H1 (cell line): ENCODE measurements around the gene TNFRSF1A. TPM values are rescaled to one million over a fixed set of nuclear protein-coding genes. Genes with fewer than 3 reads are reported as not detected.
A peak's percentile ranks its signal among the peaks of the same experiment; 100 is the strongest.

Source experiments
- CTCF ChIA-PET: fragments of 300-600 bp; sonication (Branson Sonifier 250); formaldehyde crosslinking; loops from one replicate; lab custom pipeline; 2021; ENCODE audit not compliant: partially characterized antibody; lab: Charles Lee
- POLR2A ChIA-PET: fragments of 300-600 bp; sonication (Branson Sonifier 250); formaldehyde crosslinking; loops from one replicate; lab custom pipeline; 2021; ENCODE audit warnings: inconsistent platforms; ENCODE audit not compliant: partially characterized antibody; lab: Charles Lee
- DNase-seq, 2 experiments: peaks; one replicate each; pipeline versions ENCODE4 v3.0.0 to v3.0.0-alpha.2; 2010 to 2022; ENCODE audit warnings: low spot score in 2 of 2, low read depth in 1 of 2, mixed read lengths in 1 of 2
- FAIRE-seq: peaks from 2 replicates; lab custom pipeline; 2011; peaks lifted over from hg19 to GRCh38; lab: Jason Lieb, UNC
- H2AFZ ChIP-seq: 2 replicates; pipeline ENCODE4 v1.8.1; 2012; ENCODE audit warnings: low read length, inconsistent platforms
- H2AK5ac ChIP-seq: 2 replicates; pipeline ENCODE4 v1.6.1; 2013; ENCODE audit warnings: low read depth, low read length
- H2BK120ac ChIP-seq: replicated peaks from 2 replicates; pipeline ENCODE3; 2013; ENCODE audit warnings: low read depth, low read length, inconsistent platforms
- H2BK12ac ChIP-seq: 2 replicates; pipeline ENCODE4 v1.6.1; 2013; ENCODE audit warnings: low read depth, low read length
- H2BK15ac ChIP-seq: 2 replicates; pipeline ENCODE4 v1.6.1; 2013; ENCODE audit warnings: low read length
- H2BK20ac ChIP-seq: 2 replicates; pipeline ENCODE4 v1.6.1; 2013; ENCODE audit warnings: low read length
- H2BK5ac ChIP-seq: 2 replicates; pipeline ENCODE4 v1.6.1; 2013; ENCODE audit warnings: low read depth, low read length
- H3K14ac ChIP-seq: 2 replicates; pipeline ENCODE4 v1.6.1; 2013; ENCODE audit warnings: inconsistent platforms; ENCODE audit not compliant: insufficient read length
- H3K18ac ChIP-seq: 2 replicates; pipeline ENCODE4 v1.6.1; 2013; ENCODE audit warnings: low read length; ENCODE audit errors: extremely low read depth
- H3K23ac ChIP-seq: 2 replicates; pipeline ENCODE4 v1.6.1; 2013; ENCODE audit warnings: inconsistent platforms; ENCODE audit not compliant: insufficient read length
- H3K23me2 ChIP-seq: 2 replicates; pipeline ENCODE4 v1.6.1; 2013; ENCODE audit warnings: low read depth, low read length
- H3K27ac ChIP-seq: 2 replicates; pipeline ENCODE4 v1.6.1; 2011; ENCODE audit warnings: low read depth, low read length, inconsistent platforms
- H3K27me3 ChIP-seq, 4 experiments: replicated peaks in 1 of 4; 1 replicate in 1 of 4; 2 replicates in 3 of 4; pipeline versions ENCODE4 v1.6.1 to v1.8.1; 2011 to 2013; ENCODE audit warnings: low read length in 3 of 4, mild to moderate bottlenecking in 3 of 4, inconsistent platforms in 2 of 4, mixed read lengths in 2 of 4, moderate library complexity in 1 of 4; ENCODE audit not compliant: control insufficient read depth in 3 of 4, insufficient read depth in 3 of 4; ENCODE audit errors: extremely low read depth in 1 of 4
- H3K36me3 ChIP-seq, 4 experiments: 2 replicates each; pipeline versions ENCODE4 v1.6.1 to v1.8.1; 2011 to 2013; ENCODE audit warnings: mild to moderate bottlenecking in 4 of 4, low read length in 3 of 4, moderate library complexity in 2 of 4, control low read depth in 1 of 4, inconsistent platforms in 1 of 4; ENCODE audit not compliant: insufficient read depth in 4 of 4, control insufficient read depth in 2 of 4
- H3K4ac ChIP-seq: replicated peaks from 2 replicates; pipeline ENCODE3; 2013; ENCODE audit warnings: low read length, low read depth, mixed read lengths, inconsistent platforms; ENCODE audit not compliant: insufficient read length
- H3K4me1 ChIP-seq, 4 experiments: replicated peaks in 1 of 4; 1 replicate in 1 of 4; 2 replicates in 3 of 4; pipeline versions ENCODE4 v1.6.1 to v1.8.1; 2011 to 2013; ENCODE audit warnings: low read length in 3 of 4, inconsistent platforms in 2 of 4, mixed read lengths in 1 of 4; ENCODE audit not compliant: insufficient read depth in 4 of 4, control insufficient read depth in 3 of 4
- H3K4me2 ChIP-seq, 2 experiments: 2 replicates each; pipeline versions ENCODE4 v1.6.1 to v1.8.1; 2011 to 2013; ENCODE audit warnings: low read depth in 2 of 2, low read length in 2 of 2, control low read depth in 1 of 2, inconsistent platforms in 1 of 2, mild to moderate bottlenecking in 1 of 2; ENCODE audit not compliant: insufficient read depth in 1 of 2
- H3K4me3 ChIP-seq, 4 experiments: fragments of 200-600, 300-600 bp in 1 of 4; sonication (generic), shearing (Covaris generic), sonication (Bioruptor Twin) in 1 of 4; 2 replicates each; pipeline versions ENCODE4 v1.5.1 to v1.8.1; 2011 to 2016; ENCODE audit warnings: low read length in 4 of 4, low read depth in 3 of 4, control low read depth in 2 of 4, inconsistent platforms in 2 of 4, mild to moderate bottlenecking in 2 of 4, mixed read lengths in 1 of 4, moderate library complexity in 1 of 4; ENCODE audit not compliant: insufficient read depth in 2 of 4; ENCODE audit errors: extremely low read depth in 1 of 4
- H3K56ac ChIP-seq: replicated peaks from 2 replicates; pipeline ENCODE3; 2013; ENCODE audit warnings: low read depth, mild to moderate bottlenecking, mixed read lengths, low read length, inconsistent platforms; ENCODE audit not compliant: insufficient read length
- H3K79me1 ChIP-seq: 2 replicates; pipeline ENCODE4 v1.6.1; 2013; ENCODE audit warnings: low read depth, low read length, control low read depth
- H3K79me2 ChIP-seq, 2 experiments: 2 replicates each; pipeline versions ENCODE4 v1.6.1 to v1.8.1; 2012 to 2013; ENCODE audit warnings: low read length in 2 of 2, mild to moderate bottlenecking in 2 of 2, inconsistent platforms in 1 of 2; ENCODE audit not compliant: insufficient read depth in 2 of 2, control insufficient read depth in 1 of 2
- H3K9ac ChIP-seq, 4 experiments: replicated peaks in 1 of 4; 1 replicate in 1 of 4; 2 replicates in 3 of 4; pipeline versions ENCODE4 v1.6.1 to v1.8.1; 2011 to 2013; ENCODE audit warnings: low read depth in 3 of 4, low read length in 3 of 4, control low read depth in 2 of 4, mild to moderate bottlenecking in 2 of 4, moderate library complexity in 2 of 4, inconsistent platforms in 1 of 4; ENCODE audit errors: extremely low read depth in 1 of 4
- H3K9me3 ChIP-seq, 2 experiments: 2 replicates each; pipeline versions ENCODE4 v1.6.1 to v1.8.1; 2012 to 2013; ENCODE audit warnings: mild to moderate bottlenecking in 2 of 2, moderate library complexity in 2 of 2, control low read depth in 1 of 2, inconsistent platforms in 1 of 2, low read depth in 1 of 2, low read length in 1 of 2, mixed read lengths in 1 of 2; ENCODE audit not compliant: insufficient read depth in 2 of 2
- H4K20me1 ChIP-seq, 2 experiments: replicated peaks in 1 of 2; 2 replicates each; pipeline versions ENCODE3 to v1.8.1; 2011 to 2013; ENCODE audit warnings: inconsistent platforms in 2 of 2, low read length in 2 of 2, mild to moderate bottlenecking in 1 of 2; ENCODE audit not compliant: insufficient read depth in 2 of 2, control insufficient read depth in 1 of 2
- H4K5ac ChIP-seq: 2 replicates; pipeline ENCODE4 v1.6.1; 2013; ENCODE audit warnings: low read length, low read depth, mixed read lengths, inconsistent platforms; ENCODE audit not compliant: insufficient read length
- H4K8ac ChIP-seq: 2 replicates; pipeline ENCODE4 v1.8.0; 2013; ENCODE audit warnings: mild to moderate bottlenecking, moderate library complexity, low read length, inconsistent platforms; ENCODE audit not compliant: insufficient read depth; ENCODE audit errors: extremely low read depth
- H4K91ac ChIP-seq: replicated peaks from 2 replicates; pipeline ENCODE3; 2013; ENCODE audit warnings: low read length, mixed read lengths, inconsistent platforms; ENCODE audit not compliant: insufficient read length
- BCL11A ChIP-seq, 2 experiments: IDR thresholded peaks; one replicate each; pipeline ENCODE4 v1.6.1; 2011; ENCODE audit warnings: low read depth in 2 of 2, low read length in 2 of 2, mild to moderate bottlenecking in 2 of 2
- CHD1 ChIP-seq: IDR thresholded peaks from 2 replicates; pipeline ENCODE4 v1.6.1; 2012; ENCODE audit warnings: low read depth, low read length, improper control_type of control experiment
- CHD2 ChIP-seq: IDR thresholded peaks from 2 replicates; pipeline ENCODE4 v1.6.1; 2012; ENCODE audit warnings: low read length, improper control_type of control experiment
- CTBP2 ChIP-seq: IDR thresholded peaks from 2 replicates; pipeline ENCODE4 v1.7.0; 2011; ENCODE audit warnings: borderline replicate concordance, mild to moderate bottlenecking, moderate library complexity, mixed read lengths, low read length; ENCODE audit not compliant: insufficient read depth, insufficient read length
- EP300 ChIP-seq, 2 experiments: IDR thresholded peaks; 1 replicate in 1 of 2; 2 replicates in 1 of 2; pipeline ENCODE4 v1.6.1; 2011 to 2012; ENCODE audit warnings: low read depth in 2 of 2, low read length in 2 of 2, mild to moderate bottlenecking in 2 of 2, borderline replicate concordance in 1 of 2, inconsistent platforms in 1 of 2, moderate library complexity in 1 of 2
- FOSL1 ChIP-seq: IDR thresholded peaks from 2 replicates; pipeline ENCODE4 v1.6.1; 2011; ENCODE audit warnings: mild to moderate bottlenecking, low read depth, low read length, moderate library complexity; ENCODE audit not compliant: insufficient read depth
- HDAC6 ChIP-seq: IDR thresholded peaks from one replicate; pipeline ENCODE4 v1.7.1; 2012; ENCODE audit warnings: low read depth, mild to moderate bottlenecking, inconsistent platforms, low read length, moderate library complexity
- KDM4A ChIP-seq: IDR thresholded peaks from one replicate; pipeline ENCODE4 v1.7.1; 2012; ENCODE audit warnings: low read depth, mild to moderate bottlenecking, moderate library complexity, low read length, inconsistent platforms; ENCODE audit not compliant: severe bottlenecking
- POLR2AphosphoS5 ChIP-seq: IDR thresholded peaks from 2 replicates; pipeline ENCODE4 v1.6.1; 2011; ENCODE audit warnings: low read depth, low read length
- POU5F1 ChIP-seq: IDR thresholded peaks from 2 replicates; pipeline ENCODE4 v1.6.1; 2011; ENCODE audit warnings: low read depth, mild to moderate bottlenecking, low read length, moderate library complexity
- SAP30 ChIP-seq: fragments of 300-600 bp; sonication (generic); IDR thresholded peaks from 2 replicates; pipeline ENCODE4 v1.7.1; 2012; ENCODE audit warnings: low read length, moderate library complexity, mild to moderate bottlenecking, inconsistent platforms; ENCODE audit not compliant: insufficient read depth, insufficient replicate concordance
- SP1 ChIP-seq: IDR thresholded peaks from 2 replicates; pipeline ENCODE4 v1.6.1; 2011; ENCODE audit warnings: low read depth, low read length
- SUZ12 ChIP-seq: fragments of 200-600 bp; sonication (generic); IDR thresholded peaks from 2 replicates; pipeline ENCODE4 v1.6.1; 2012; ENCODE audit warnings: mild to moderate bottlenecking, inconsistent platforms, low read length, moderate library complexity, mixed read lengths
- TAF1 ChIP-seq: IDR thresholded peaks from 2 replicates; pipeline ENCODE4 v1.6.1; 2011; ENCODE audit warnings: mild to moderate bottlenecking, low read depth, low read length
- WGBS, 2 experiments: shearing (Covaris generic) in 1 of 2; methylation state at CpG; one replicate each; pipeline versions ENCODE4 v1.1.6 to v1.1.7; 2013 to 2015; ENCODE audit warnings: low lambda C conversion rate in 2 of 2, mixed read lengths in 2 of 2, inconsistent platforms in 1 of 2, low coverage in 1 of 2, missing lambda C conversion rate in 1 of 2; ENCODE audit not compliant: insufficient replicate concordance in 2 of 2, insufficient coverage in 1 of 2, insufficient read length in 1 of 2; ENCODE audit errors: extremely low coverage in 1 of 2, missing lambda C conversion rate in 1 of 2; 5-methylcytosine and 5-hydroxymethylcytosine counted together
- polyA plus RNA-seq, 7 experiments: library from polyadenylated mRNA; depleted of rRNA in 3 of 7; stranded (reverse) in 5 of 7; unstranded in 2 of 7; fragments of >200 nt in 5 of 7; fragments of 200-250 nt in 2 of 7; gene quantifications; 1 replicate in 5 of 7; 2 replicates in 1 of 7; 4 replicates in 1 of 7; pipeline versions ENCODE4 v1.2.1 to v1.2.3, GENCODE V29; 2011 to 2013; ENCODE audit warnings: missing spikeins in 2 of 7, mixed read lengths in 2 of 7
- total RNA-seq: library from RNA; stranded (reverse); fragmentation: NEBNext Ultra II Directional; extraction: Animal tissue kit (Norgen Biotek cat#: 25700); gene quantifications from 2 replicates; pipeline ENCODE4 v1.2.1, GENCODE V29; 2021

Gene TNFRSF1A
- total and polyA plus RNA-seq, 2 of the 8 experiments (the other 6 are each of a cell fraction or from before 2014, with no cell fraction given): 28.7 to 42.1 TPM

- Histone ChIP-seq H4K5ac (no peak overlapping the region), H2AFZ (no peak overlapping the region), H3K23me2 (peaks cover 2% of the 10 kb centered on the region), H2BK5ac (peak overlapping the region; percentile 61; the same call in 1 of the 2 replicates), H3K4ac (no peak overlapping the region), H4K20me1 (no peaks in the 10 kb centered on the region), H3K9ac (no peak overlapping the region), H3K4me1 (peaks cover 7 to 19% (median 10%) of the 10 kb centered on the region in 4 experiments), H2BK120ac (no peak overlapping the region), H2AK5ac (no peak overlapping the region), H2BK20ac (no peak overlapping the region), H3K36me3 (no peaks in the 10 kb centered on the region), H3K4me2 (no peak overlapping the region), H3K9me3 (no peaks in the 10 kb centered on the region), H3K79me2 (no peaks in the 10 kb centered on the region), H2BK12ac (peak overlapping the region; percentile 10; the same call in 1 of the 2 replicates), H3K27ac (no peak overlapping the region), H3K56ac (no peak overlapping the region), H2BK15ac (0 out of 2 replicates have a peak overlapping the region, but pooled peaks have one; percentile 2), H4K8ac (no peak overlapping the region), H3K18ac (no peak overlapping the region; the same call in 1 of the 2 replicates), H4K91ac (no peak overlapping the region), H3K27me3 (peaks cover 0 to 2% (median 0%) of the 10 kb centered on the region in 4 experiments; a peak in 2 of 7 replicates), H3K14ac (no peak overlapping the region), H3K79me1 (no peaks in the 10 kb centered on the region), H3K4me3 (no peak overlapping the region), H3K23ac (no peak overlapping the region)
- WGBS, 2 experiments: 88% methylated on average over 2 of the region's 2 CpGs; no CpG with 5 or more reads in 1 of the 2 experiments
- DNase-seq: no peak
- no peak for FAIRE-seq
- ChIA-PET POLR2A (interaction anchor here (0.6 to 3.5 kb wide), 6 partner anchors 65 to 222 kb away, joined by 3 to 33 read pairs (median 3); partner anchors contain the start of gene CD9), CTCF (interaction anchor here (1.3 to 10.4 kb wide), 10 partner anchors 9 to 227 kb away, joined by 3 to 433 read pairs (median 11); partner anchors contain the start of gene CD9)
- TF ChIP-seq BCL11A (IDR thresholded peaks at IDR 0.05; ENCODE audit: low read depth in 2 of 2, low read length in 2 of 2) (no peak), POLR2AphosphoS5 (no peak), CHD2 (no peak), KDM4A (no peak), SP1 (no peak), EP300 (IDR thresholded peaks at IDR 0.05; ENCODE audit: borderline replicate concordance in 1 of 2, low read depth in 2 of 2, low read length in 2 of 2) (no peak), SUZ12 (no peak), CHD1 (no peak), SAP30 (no peak), HDAC6 (no peak), CTBP2 (no peak), TAF1 (no peak), FOSL1 (no peak), POU5F1 (no peak)
Measured at GRCh38 chr12:6280053-6280469, 61.8 kb downstream of the TNFRSF1A start.
